Smooth muscle cell of the brain vasculature (primary cell): ENCODE results near the gene GAREM2.

Source experiments
- DNase-seq: peaks from one replicate; pipeline ENCODE4 v3.0.0-alpha.2; 2012; ENCODE audit warnings: low read depth, low spot score

GAREM2 gene

GRCh38 chr2:26187537-26188104 lies 14.7 kb downstream of the GAREM2 start:
- no peak for DNase-seq

- DNase-seq, result no peak
These were observed 16.2 kb downstream of the GAREM2 start for GRCh38 chr2:26189123-26189522.

GRCh38 chr2:26189751-26190150 lies 16.9 kb downstream of the GAREM2 start:
- DNase-seq, result no peak

- DNase-seq, result no peak
These were observed 17.5 kb downstream of the GAREM2 start for GRCh38 chr2:26190369-26190768.

- no peak for DNase-seq
These were observed 18.6 kb downstream of the GAREM2 start for GRCh38 chr2:26191316-26192159.

GRCh38 chr2:26193578-26194231 lies 20.8 kb downstream of the GAREM2 start:
- no peak for DNase-seq

GRCh38 chr2:26195040-26195984 lies 22.4 kb downstream of the GAREM2 start:
- no peak for DNase-seq

- DNase-seq, result no peak
These were observed 24.0 kb downstream of the GAREM2 start for GRCh38 chr2:26196683-26197418.

GRCh38 chr2:26197516-26197915 lies 24.6 kb downstream of the GAREM2 start:
- no peak for DNase-seq

- DNase-seq, result no peak
These were observed 30.1 kb downstream of the GAREM2 start for GRCh38 chr2:26202981-26203490.

GRCh38 chr2:26203906-26204305 lies 31.0 kb downstream of the GAREM2 start:
- no peak for DNase-seq

GRCh38 chr2:26212011-26212410 lies 39.1 kb downstream of the GAREM2 start:
- no peak for DNase-seq

GRCh38 chr2:26214759-26215158 lies 41.9 kb downstream of the GAREM2 start:
- DNase-seq, result no peak

- DNase-seq, result no peak
These were observed 42.9 kb downstream of the GAREM2 start for GRCh38 chr2:26215833-26216232.

- DNase-seq, result no peak
These were observed 43.7 kb downstream of the GAREM2 start for GRCh38 chr2:26216587-26216986.

GRCh38 chr2:26217720-26218119 lies 44.8 kb downstream of the GAREM2 start:
- DNase-seq, result no peak

GRCh38 chr2:26223018-26223417 lies 50.1 kb downstream of the GAREM2 start:
- no peak for DNase-seq

- no peak for DNase-seq
These were observed 51.2 kb downstream of the GAREM2 start for GRCh38 chr2:26224095-26224494.

GRCh38 chr2:26229595-26229994 lies 56.7 kb downstream of the GAREM2 start:
- no peak for DNase-seq

- no peak for DNase-seq
These were observed 57.9 kb downstream of the GAREM2 start for GRCh38 chr2:26230806-26231205.

- no peak for DNase-seq
These were observed 62.2 kb downstream of the GAREM2 start for GRCh38 chr2:26235089-26235488.
